HepG2 (cell line): ENCODE results near the gene TET3. TPM values are rescaled to one million over a fixed set of nuclear protein-coding genes. Genes with fewer than 3 reads are reported as not detected.

Source experiments
- ATAC-seq: fragments of 200-7000 bp; cut with Tn5 transposase; 3 replicates; pipeline ENCODE4 v1.9.1; 2020; ENCODE audit warnings: mild to moderate bottlenecking, moderate library complexity
- BruUV-seq: library from RNA; stranded (reverse); fragments of 400-500 nt; replicated peaks from 2 replicates; lab custom pipeline; 2021; lab: Mats Ljungman, UMichigan
- CTCF ChIA-PET: fragments of 300-600 bp; formaldehyde crosslinking; extraction: SDS; loops from one replicate; lab custom pipeline; 2021; ENCODE audit warnings: low total read pairs, inconsistent platforms, low intra/inter-chr PET ratio; lab: Yijun Ruan, JAX
- POLR2A ChIA-PET: fragments of 350-600 bp; sonication (Branson Sonifier 250); formaldehyde crosslinking; loops from one replicate; lab custom pipeline; 2020; ENCODE audit warnings: antibody characterized with exemption, inconsistent platforms; lab: Yijun Ruan, JAX
- DNase-seq: peaks from one replicate; pipeline ENCODE4 v3.0.0-alpha.2; 2015; ENCODE audit warnings: low spot score
- FAIRE-seq: peaks from 3 replicates; lab custom pipeline; 2011; peaks lifted over from hg19 to GRCh38; lab: Jason Lieb, UNC
- H2AFZ ChIP-seq: one replicate; pipeline ENCODE4 v1.6.1; 2011; ENCODE audit warnings: low read length, inconsistent platforms
- H3K27ac ChIP-seq: fragments of 300-600 bp; 3 replicates; pipeline ENCODE4 v1.8.0; 2011; ENCODE audit warnings: mixed run types, mild to moderate bottlenecking, mixed read lengths, low read length, inconsistent platforms; ENCODE audit not compliant: insufficient read depth; ENCODE audit errors: extremely low read length
- H3K27me3 ChIP-seq, 2 experiments: fragments of 200-600 bp in 1 of 2; 2 replicates in 1 of 2; 3 replicates in 1 of 2; pipeline versions ENCODE4 v1.6.0 to v1.8.0; 2011; ENCODE audit warnings: low read length in 2 of 2, mild to moderate bottlenecking in 2 of 2, moderate library complexity in 2 of 2, inconsistent platforms in 1 of 2; ENCODE audit not compliant: insufficient read depth in 2 of 2, control insufficient read depth in 1 of 2
- H3K36me3 ChIP-seq, 2 experiments: fragments of 200-600 bp in 1 of 2; replicated peaks in 1 of 2; 2 replicates in 1 of 2; 3 replicates in 1 of 2; pipeline versions ENCODE4 v1.5.1 to v1.8.0; 2011; ENCODE audit warnings: low read length in 2 of 2, inconsistent platforms in 1 of 2; ENCODE audit not compliant: insufficient read depth in 2 of 2, control insufficient read depth in 1 of 2
- H3K4me1 ChIP-seq: 2 replicates; pipeline ENCODE4 v1.5.1; 2012; ENCODE audit warnings: low read length, inconsistent platforms; ENCODE audit not compliant: insufficient read depth
- H3K4me2 ChIP-seq: 2 replicates; pipeline ENCODE4 v1.6.0; 2011; ENCODE audit warnings: low read depth, low read length, inconsistent platforms
- H3K4me3 ChIP-seq, 3 experiments: fragments of 200-600 bp in 1 of 3; sonication (generic), shearing (Covaris generic) in 1 of 3; replicated peaks in 1 of 3; 2 replicates each; pipeline ENCODE4 v1.5.1; 2011 to 2016; ENCODE audit warnings: low read length in 3 of 3, inconsistent platforms in 2 of 3, low read depth in 2 of 3, mild to moderate bottlenecking in 2 of 3, control low read depth in 1 of 3, mixed read lengths in 1 of 3; ENCODE audit not compliant: insufficient read depth in 1 of 3
- H3K79me2 ChIP-seq: one replicate; pipeline ENCODE4 v1.6.1; 2011; ENCODE audit warnings: low read length, inconsistent platforms; ENCODE audit not compliant: insufficient read depth
- H3K9ac ChIP-seq: 2 replicates; pipeline ENCODE4 v1.6.0; 2011; ENCODE audit warnings: mild to moderate bottlenecking, low read depth, low read length, inconsistent platforms; ENCODE audit not compliant: insufficient read depth
- H3K9me3 ChIP-seq: 2 replicates; pipeline ENCODE4 v1.5.1; 2012; ENCODE audit warnings: mild to moderate bottlenecking, low read length
- H4K20me1 ChIP-seq: 2 replicates; pipeline ENCODE4 v1.6.0; 2011; ENCODE audit warnings: inconsistent platforms, mild to moderate bottlenecking, low read length, moderate library complexity; ENCODE audit not compliant: insufficient read depth
- CERS6 ChIP-seq: sonication (generic); formaldehyde crosslinking; IDR thresholded peaks from 2 replicates; pipeline ENCODE4 v1.5.0; 2020; ENCODE audit warnings: missing genetic modification reagents
- MNT ChIP-seq: fragments of 450-650 bp; IDR thresholded peaks from 2 replicates; pipeline ENCODE4 v1.6.1; 2016
- SALL2 ChIP-seq: sonication (generic); formaldehyde crosslinking; IDR thresholded peaks from 2 replicates; pipeline ENCODE4 v1.8.1; 2023; ENCODE audit warnings: mild to moderate bottlenecking, missing genetic modification reagents, inconsistent platforms
- SCMH1 ChIP-seq: sonication (generic); formaldehyde crosslinking; IDR thresholded peaks from 2 replicates; pipeline ENCODE4 v1.9.0; 2021; ENCODE audit warnings: missing genetic modification reagents, mild to moderate bottlenecking, borderline replicate concordance
- TAF15 ChIP-seq: fragments of 200-400 bp; formaldehyde crosslinking; IDR thresholded peaks from one replicate; pipeline ENCODE4 v1.6.1; 2018; ENCODE audit warnings: mild to moderate bottlenecking, low read depth, low read length; ENCODE audit not compliant: poor library complexity, severe bottlenecking
- THAP7 ChIP-seq: sonication (generic); formaldehyde crosslinking; IDR thresholded peaks from 2 replicates; pipeline ENCODE4 v1.8.1; 2023; ENCODE audit warnings: mild to moderate bottlenecking, missing genetic modification reagents
- THYN1 ChIP-seq: sonication (generic); formaldehyde crosslinking; IDR thresholded peaks from 2 replicates; pipeline ENCODE4 v1.8.1; 2023; ENCODE audit warnings: low read depth, mild to moderate bottlenecking, moderate library complexity, missing genetic modification reagents, borderline replicate concordance
- ZFP36L1 ChIP-seq: sonication (generic); formaldehyde crosslinking; IDR thresholded peaks from 2 replicates; pipeline ENCODE4 v1.8.0; 2022; ENCODE audit warnings: mild to moderate bottlenecking, missing genetic modification reagents, moderate library complexity
- ZNF383 ChIP-seq: sonication (generic); formaldehyde crosslinking; IDR thresholded peaks from 2 replicates; pipeline ENCODE4 v1.4.0; 2020; ENCODE audit warnings: missing genetic modification reagents, mild to moderate bottlenecking, borderline replicate concordance
- ZNF512B ChIP-seq: sonication (generic); formaldehyde crosslinking; IDR thresholded peaks from 2 replicates; pipeline ENCODE4 v1.5.1; 2020; ENCODE audit warnings: missing genetic modification reagents, mild to moderate bottlenecking, borderline replicate concordance
- ZNF572 ChIP-seq: sonication (generic); formaldehyde crosslinking; IDR thresholded peaks from 2 replicates; pipeline ENCODE4 v1.5.1; 2020; ENCODE audit warnings: mild to moderate bottlenecking, missing genetic modification reagents
- ZNF724P ChIP-seq: sonication (generic); formaldehyde crosslinking; IDR thresholded peaks from 2 replicates; pipeline ENCODE4 v1.8.0; 2022; ENCODE audit warnings: missing genetic modification reagents, borderline replicate concordance
- ZNF772 ChIP-seq: sonication (generic); formaldehyde crosslinking; IDR thresholded peaks from 2 replicates; pipeline ENCODE4 v1.5.0; 2020; ENCODE audit warnings: mild to moderate bottlenecking, missing genetic modification reagents
- WGBS: methylation state at CpG from one replicate; pipeline ENCODE4 v1.1.6; 2017; ENCODE audit warnings: low lambda C conversion rate; 5-methylcytosine and 5-hydroxymethylcytosine counted together
- in situ Hi-C: cut with HindIII; loops from 2 replicates; pipeline ENCODE4 v1.10.0; 2017; ENCODE audit warnings: low pct_unique_long_range_greater_than_20kb; ENCODE audit not compliant: extremely low pct_ligation_motif_present
- intact Hi-C: fragments of 100-400 bp; cut with micrococcal nuclease; formaldehyde crosslinking; loops from one replicate; pipeline ENCODE4 v1.10.0; 2022; ENCODE audit not compliant: unreplicated experiment
- polyA plus RNA-seq, 8 experiments: library from polyadenylated mRNA; depleted of rRNA in 3 of 8; stranded (reverse) in 7 of 8; unstranded in 1 of 8; fragments of >200 nt; fragmentation: Illumina TruSeq in 4 of 8; extraction: Trizol in 4 of 8; gene quantifications; 2 replicates each; pipeline versions ENCODE4 v1.2.1 to v1.2.3, GENCODE V29; 2011 to 2016; ENCODE audit warnings: low read depth in 4 of 8, missing spikeins in 1 of 8, mixed read lengths in 1 of 8; ENCODE audit not compliant: insufficient read depth in 1 of 8
- total RNA-seq, 5 experiments: library from RNA; depleted of rRNA; stranded (reverse); fragments of >200 nt; fragmentation: Illumina TruSeq; extraction: Trizol; gene quantifications; 2 replicates each; pipeline ENCODE4 v1.2.3, GENCODE V29; 2016; ENCODE audit warnings: low read depth in 1 of 5

The TET3 gene
- total and polyA plus RNA-seq, 2 of the 13 experiments (the other 11 are each of a cell fraction or from before 2014, with no cell fraction given) = 4.3 to 6.8 TPM

GRCh38 chr2:73969356-73969755, 15.4 kb upstream of the TET3 start:
- in situ Hi-C loops (no loop called here), intact Hi-C loops (no loop called here)
- ChIA-PET POLR2A (interaction anchor here (1.0 kb wide), 1 partner anchor 42 kb away, joined by 3 read pairs; the partner anchor contains the start of gene DGUOK), CTCF (no interaction called here)
- ATAC-seq (no peak), FAIRE-seq (no peak), DNase-seq (no peak)
- H3K27ac ChIP-seq = no peak overlapping the region
- no peaks in the 10 kb centered on the region for H3K36me3 ChIP-seq
- BruUV-seq = no TSS peak
- no peak overlapping the region for H3K4me3 ChIP-seq
- TF ChIP-seq SCMH1 (CRISPR knock-in tag) (no peak), CERS6 (CRISPR knock-in tag) (no peak), THYN1 (CRISPR knock-in tag) (no peak), ZNF383 (CRISPR knock-in tag) (no peak), THAP7 (no peak), ZNF572 (CRISPR knock-in tag) (no peak), ZNF512B (CRISPR knock-in tag) (no peak), MNT (no peak), TAF15 (no peak), SALL2 (CRISPR knock-in tag) (no peak), ZNF724P (CRISPR knock-in tag) (no peak), ZFP36L1 (CRISPR knock-in tag) (no peak), ZNF772 (CRISPR knock-in tag) (no peak)
- H3K4me1 ChIP-seq = peaks cover 26% of the 10 kb centered on the region
- peaks cover 0 to 7% of the 10 kb centered on the region in 2 experiments; a peak in 3 of 5 replicates for H3K27me3 ChIP-seq
- H3K9ac ChIP-seq = no peak overlapping the region
- H3K4me2 ChIP-seq = no peak overlapping the region
- 67% methylated on average over 4 of the region's 4 CpGs for WGBS
- H3K79me2 ChIP-seq = no peaks in the 10 kb centered on the region
- no peaks in the 10 kb centered on the region for H3K9me3 ChIP-seq
- H2AFZ ChIP-seq = no peak overlapping the region
- no peaks in the 10 kb centered on the region for H4K20me1 ChIP-seq
